ENCODE measurements around the gene FBLN1. TPM values are rescaled to one million over a fixed set of nuclear protein-coding genes. Genes with fewer than 3 reads are reported as not detected.

FBLN1 gene
- total and polyA plus RNA-seq, 2 of the 13 experiments (the other 11 are each of a cell fraction or from before 2014, with no cell fraction given): 37.3 to 103 TPM

DNA sequence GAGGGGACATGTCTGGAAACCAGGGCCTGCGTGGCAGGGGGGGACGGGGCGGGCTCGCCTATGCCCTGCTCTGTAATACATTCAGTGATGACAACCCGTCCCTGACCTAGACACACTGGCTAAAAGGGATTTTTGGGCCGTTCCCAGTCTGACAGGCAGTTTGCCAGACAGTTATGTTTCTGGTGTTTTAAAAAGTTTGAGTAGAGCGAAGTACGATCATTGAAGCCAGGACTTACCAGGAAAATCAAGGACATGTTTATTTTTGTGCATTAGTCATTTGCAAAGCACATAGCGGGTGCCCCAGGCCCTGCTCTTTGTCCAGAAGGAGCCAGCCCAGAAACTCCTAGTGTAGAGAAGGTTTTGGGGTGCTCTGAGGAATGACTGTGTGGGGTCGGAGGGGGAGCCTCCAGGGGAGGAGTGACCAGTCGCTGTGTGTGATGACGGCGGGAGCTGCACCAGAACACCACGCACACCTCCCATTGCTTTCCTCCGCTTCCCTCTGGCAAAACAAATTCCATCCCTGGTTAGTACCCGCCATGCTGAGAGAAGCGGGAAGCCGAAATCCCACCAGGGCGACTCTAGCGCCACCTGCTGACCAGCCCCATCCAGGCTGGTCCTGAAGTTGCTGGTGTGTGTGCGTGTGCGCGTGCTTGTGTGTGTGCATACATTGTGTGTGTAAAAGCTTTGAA is 50.8 kb downstream of the FBLN1 start (continued):
- TF ChIP-seq DMTF1 (CRISPR knock-in tag; IDR thresholded peaks at IDR 0.05) (no peak), MBD4 (IDR thresholded peaks at IDR 0.05; ENCODE audit: borderline replicate concordance, low read length) (no peak), KMT2A (CRISPR knock-in tag; IDR thresholded peaks at IDR 0.05) (no peak), ZNF766 (CRISPR knock-in tag; IDR thresholded peaks at IDR 0.05; ENCODE audit: borderline replicate concordance) (no peak), ZFYVE20 (CRISPR knock-in tag; IDR thresholded peaks at IDR 0.05; ENCODE audit: borderline replicate concordance, low read depth) (no peak), TERF1 (CRISPR knock-in tag; IDR thresholded peaks at IDR 0.05) (no peak), FLYWCH1 (CRISPR knock-in tag; IDR thresholded peaks at IDR 0.05) (no peak), DNMT1 (CRISPR knock-in tag; IDR thresholded peaks at IDR 0.05) (no peak), ZNF468 (CRISPR knock-in tag; IDR thresholded peaks at IDR 0.05) (no peak), ZFP36 (IDR thresholded peaks at IDR 0.05; ENCODE audit: borderline replicate concordance, low read depth, low read length, partially characterized antibody) (no peak), ASH2L (IDR thresholded peaks at IDR 0.05; ENCODE audit: insufficient read length, low read depth, low read length) (no peak), ZNF296 (CRISPR knock-in tag; conservative IDR thresholded peaks at IDR 0.05) (no peak), EP300 (IDR thresholded peaks at IDR 0.05; ENCODE audit: low read depth in 2 of 2, low read length in 2 of 2) (no peak), EP300 (CRISPR knock-in tag; IDR thresholded peaks at IDR 0.05; ENCODE audit: borderline replicate concordance) (0 out of 2 replicates have a peak, but pooled peaks have one; percentile 17), ZNF232 (CRISPR knock-in tag; IDR thresholded peaks at IDR 0.05; ENCODE audit: borderline replicate concordance) (no peak; the same call in 1 of the 2 replicates), NAIF1 (CRISPR knock-in tag; IDR thresholded peaks at IDR 0.05; ENCODE audit: borderline replicate concordance) (no peak)
- TF ChIP-seq, protein P1, sequence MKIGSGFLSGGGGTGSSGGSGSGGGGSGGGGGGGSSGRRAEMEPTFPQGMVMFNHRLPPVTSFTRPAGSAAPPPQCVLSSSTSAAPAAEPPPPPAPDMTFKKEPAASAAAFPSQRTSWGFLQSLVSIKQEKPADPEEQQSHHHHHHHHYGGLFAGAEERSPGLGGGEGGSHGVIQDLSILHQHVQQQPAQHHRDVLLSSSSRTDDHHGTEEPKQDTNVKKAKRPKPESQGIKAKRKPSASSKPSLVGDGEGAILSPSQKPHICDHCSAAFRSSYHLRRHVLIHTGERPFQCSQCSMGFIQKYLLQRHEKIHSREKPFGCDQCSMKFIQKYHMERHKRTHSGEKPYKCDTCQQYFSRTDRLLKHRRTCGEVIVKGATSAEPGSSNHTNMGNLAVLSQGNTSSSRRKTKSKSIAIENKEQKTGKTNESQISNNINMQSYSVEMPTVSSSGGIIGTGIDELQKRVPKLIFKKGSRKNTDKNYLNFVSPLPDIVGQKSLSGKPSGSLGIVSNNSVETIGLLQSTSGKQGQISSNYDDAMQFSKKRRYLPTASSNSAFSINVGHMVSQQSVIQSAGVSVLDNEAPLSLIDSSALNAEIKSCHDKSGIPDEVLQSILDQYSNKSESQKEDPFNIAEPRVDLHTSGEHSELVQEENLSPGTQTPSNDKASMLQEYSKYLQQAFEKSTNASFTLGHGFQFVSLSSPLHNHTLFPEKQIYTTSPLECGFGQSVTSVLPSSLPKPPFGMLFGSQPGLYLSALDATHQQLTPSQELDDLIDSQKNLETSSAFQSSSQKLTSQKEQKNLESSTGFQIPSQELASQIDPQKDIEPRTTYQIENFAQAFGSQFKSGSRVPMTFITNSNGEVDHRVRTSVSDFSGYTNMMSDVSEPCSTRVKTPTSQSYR (CRISPR knock-in tag; IDR thresholded peaks at IDR 0.05; ENCODE audit: borderline replicate concordance): 0 out of 2 replicates have a peak, but pooled peaks have one; percentile 21
- TF ChIP-seq, protein P2, sequence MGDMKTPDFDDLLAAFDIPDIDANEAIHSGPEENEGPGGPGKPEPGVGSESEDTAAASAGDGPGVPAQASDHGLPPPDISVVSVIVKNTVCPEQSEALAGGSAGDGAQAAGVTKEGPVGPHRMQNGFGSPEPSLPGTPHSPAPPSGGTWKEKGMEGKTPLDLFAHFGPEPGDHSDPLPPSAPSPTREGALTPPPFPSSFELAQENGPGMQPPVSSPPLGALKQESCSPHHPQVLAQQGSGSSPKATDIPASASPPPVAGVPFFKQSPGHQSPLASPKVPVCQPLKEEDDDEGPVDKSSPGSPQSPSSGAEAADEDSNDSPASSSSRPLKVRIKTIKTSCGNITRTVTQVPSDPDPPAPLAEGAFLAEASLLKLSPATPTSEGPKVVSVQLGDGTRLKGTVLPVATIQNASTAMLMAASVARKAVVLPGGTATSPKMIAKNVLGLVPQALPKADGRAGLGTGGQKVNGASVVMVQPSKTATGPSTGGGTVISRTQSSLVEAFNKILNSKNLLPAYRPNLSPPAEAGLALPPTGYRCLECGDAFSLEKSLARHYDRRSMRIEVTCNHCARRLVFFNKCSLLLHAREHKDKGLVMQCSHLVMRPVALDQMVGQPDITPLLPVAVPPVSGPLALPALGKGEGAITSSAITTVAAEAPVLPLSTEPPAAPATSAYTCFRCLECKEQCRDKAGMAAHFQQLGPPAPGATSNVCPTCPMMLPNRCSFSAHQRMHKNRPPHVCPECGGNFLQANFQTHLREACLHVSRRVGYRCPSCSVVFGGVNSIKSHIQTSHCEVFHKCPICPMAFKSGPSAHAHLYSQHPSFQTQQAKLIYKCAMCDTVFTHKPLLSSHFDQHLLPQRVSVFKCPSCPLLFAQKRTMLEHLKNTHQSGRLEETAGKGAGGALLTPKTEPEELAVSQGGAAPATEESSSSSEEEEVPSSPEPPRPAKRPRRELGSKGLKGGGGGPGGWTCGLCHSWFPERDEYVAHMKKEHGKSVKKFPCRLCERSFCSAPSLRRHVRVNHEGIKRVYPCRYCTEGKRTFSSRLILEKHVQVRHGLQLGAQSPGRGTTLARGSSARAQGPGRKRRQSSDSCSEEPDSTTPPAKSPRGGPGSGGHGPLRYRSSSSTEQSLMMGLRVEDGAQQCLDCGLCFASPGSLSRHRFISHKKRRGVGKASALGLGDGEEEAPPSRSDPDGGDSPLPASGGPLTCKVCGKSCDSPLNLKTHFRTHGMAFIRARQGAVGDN (CRISPR knock-in tag; IDR thresholded peaks at IDR 0.05): peak; percentile 85

Data from HepG2 (cell line).